ENCODE results near the gene LMX1B. TPM values are rescaled to one million over a fixed set of nuclear protein-coding genes. Genes with fewer than 3 reads are reported as not detected.

LMX1B gene
- polyA plus RNA-seq (2012; rRNA removed) = not detected in 2 replicates
- polyA plus RNA-seq (2012; cell fraction: cytosol; rRNA removed) = not detected in 2 replicates
- not detected in 2 replicates for polyA plus RNA-seq (2012; cell fraction: nucleus; rRNA removed)

- H3K9me2 ChIP-seq = no peaks in the 10 kb centered on the region
- H3K4me3 ChIP-seq (ENCODE audit: low read depth in 2 of 2, low read length in 1 of 2) = no peak within 1 kb of the TSS
- H3K27me3 ChIP-seq (ENCODE audit: insufficient read depth) = peaks cover 88% of the 10 kb centered on the region
- CTCF ChIA-PET = interaction anchor here (1.0 to 7.0 kb wide), 9 partner anchors 9 to 168 kb away, joined by 4 to 65 read pairs (median 5); no protein-coding TSS in a partner anchor
- peak; percentile 75 for DNase-seq
- no peak within 1 kb of the TSS for H2AFZ ChIP-seq (ENCODE audit: low read depth)
- TF ChIP-seq ELF1 (IDR thresholded peaks at IDR 0.05) (peak; percentile 27; the same call in 1 of the 2 replicates), USF2 (IDR thresholded peaks at IDR 0.05; ENCODE audit: borderline replicate concordance, low read depth, low read length) (no peak), CTCF (IDR thresholded peaks at IDR 0.05) (no peak), TEAD4 (IDR thresholded peaks at IDR 0.05; ENCODE audit: borderline replicate concordance, insufficient read depth) (no peak), NRF1 (IDR thresholded peaks at IDR 0.05; ENCODE audit: low read depth, low read length) (no peak), USF1 (IDR thresholded peaks at IDR 0.05; ENCODE audit: borderline replicate concordance, low read depth) (no peak), RAD21 (IDR thresholded peaks at IDR 0.05; ENCODE audit: low read length) (no peak), GATA2 (CRISPR knock-in tag; IDR thresholded peaks at IDR 0.05) (no peak), EP300 (IDR thresholded peaks at IDR 0.05; ENCODE audit: borderline replicate concordance in 1 of 2, low read depth in 1 of 2, low read length in 1 of 2) (no peak), NFIC (IDR thresholded peaks at IDR 0.05; ENCODE audit: borderline replicate concordance) (no peak)
- TF ChIP-seq, protein P1, sequence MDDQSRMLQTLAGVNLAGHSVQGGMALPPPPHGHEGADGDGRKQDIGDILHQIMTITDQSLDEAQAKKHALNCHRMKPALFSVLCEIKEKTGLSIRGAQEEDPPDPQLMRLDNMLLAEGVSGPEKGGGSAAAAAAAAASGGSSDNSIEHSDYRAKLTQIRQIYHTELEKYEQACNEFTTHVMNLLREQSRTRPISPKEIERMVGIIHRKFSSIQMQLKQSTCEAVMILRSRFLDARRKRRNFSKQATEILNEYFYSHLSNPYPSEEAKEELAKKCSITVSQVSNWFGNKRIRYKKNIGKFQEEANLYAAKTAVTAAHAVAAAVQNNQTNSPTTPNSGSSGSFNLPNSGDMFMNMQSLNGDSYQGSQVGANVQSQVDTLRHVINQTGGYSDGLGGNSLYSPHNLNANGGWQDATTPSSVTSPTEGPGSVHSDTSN (IDR thresholded peaks at IDR 0.05) = peak; percentile 66
- TF ChIP-seq, protein P2, sequence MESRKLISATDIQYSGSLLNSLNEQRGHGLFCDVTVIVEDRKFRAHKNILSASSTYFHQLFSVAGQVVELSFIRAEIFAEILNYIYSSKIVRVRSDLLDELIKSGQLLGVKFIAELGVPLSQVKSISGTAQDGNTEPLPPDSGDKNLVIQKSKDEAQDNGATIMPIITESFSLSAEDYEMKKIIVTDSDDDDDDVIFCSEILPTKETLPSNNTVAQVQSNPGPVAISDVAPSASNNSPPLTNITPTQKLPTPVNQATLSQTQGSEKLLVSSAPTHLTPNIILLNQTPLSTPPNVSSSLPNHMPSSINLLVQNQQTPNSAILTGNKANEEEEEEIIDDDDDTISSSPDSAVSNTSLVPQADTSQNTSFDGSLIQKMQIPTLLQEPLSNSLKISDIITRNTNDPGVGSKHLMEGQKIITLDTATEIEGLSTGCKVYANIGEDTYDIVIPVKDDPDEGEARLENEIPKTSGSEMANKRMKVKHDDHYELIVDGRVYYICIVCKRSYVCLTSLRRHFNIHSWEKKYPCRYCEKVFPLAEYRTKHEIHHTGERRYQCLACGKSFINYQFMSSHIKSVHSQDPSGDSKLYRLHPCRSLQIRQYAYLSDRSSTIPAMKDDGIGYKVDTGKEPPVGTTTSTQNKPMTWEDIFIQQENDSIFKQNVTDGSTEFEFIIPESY (IDR thresholded peaks at IDR 0.05; ENCODE audit: borderline replicate concordance, low read depth) = no peak
- TF ChIP-seq, protein P3, sequence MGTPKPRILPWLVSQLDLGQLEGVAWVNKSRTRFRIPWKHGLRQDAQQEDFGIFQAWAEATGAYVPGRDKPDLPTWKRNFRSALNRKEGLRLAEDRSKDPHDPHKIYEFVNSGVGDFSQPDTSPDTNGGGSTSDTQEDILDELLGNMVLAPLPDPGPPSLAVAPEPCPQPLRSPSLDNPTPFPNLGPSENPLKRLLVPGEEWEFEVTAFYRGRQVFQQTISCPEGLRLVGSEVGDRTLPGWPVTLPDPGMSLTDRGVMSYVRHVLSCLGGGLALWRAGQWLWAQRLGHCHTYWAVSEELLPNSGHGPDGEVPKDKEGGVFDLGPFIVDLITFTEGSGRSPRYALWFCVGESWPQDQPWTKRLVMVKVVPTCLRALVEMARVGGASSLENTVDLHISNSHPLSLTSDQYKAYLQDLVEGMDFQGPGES (IDR thresholded peaks at IDR 0.05; ENCODE audit: low read depth, low read length) = no peak
- H3F3A ChIP-seq (replicated peaks; ENCODE audit: insufficient read depth) = no peaks in the 10 kb centered on the region
- H3K27ac ChIP-seq (ENCODE audit: low read depth in 2 of 2, low read length in 1 of 2) = no peak within 1 kb of the TSS
- no peaks in the 10 kb centered on the region for H3K36me3 ChIP-seq (replicated peaks in 1 of 2; ENCODE audit: control insufficient read depth in 1 of 2, insufficient read depth in 2 of 2, low read length in 1 of 2)
- H4K20me1 ChIP-seq (ENCODE audit: insufficient read depth) = 0 out of 2 replicates have a peak, but pooled peaks cover 3% of the 10 kb centered on the region
- POLR2A ChIA-PET = no interaction called here
- no peaks in the 10 kb centered on the region; a peak in 1 of 4 replicates for H3K4me1 ChIP-seq (ENCODE audit: control insufficient read depth in 1 of 2, insufficient read depth in 2 of 2, low read depth in 1 of 2, low read length in 1 of 2)
- no peaks in the 10 kb centered on the region for H3K79me2 ChIP-seq (ENCODE audit: insufficient read depth)
- WGBS (ENCODE audit: low lambda C conversion rate) = 2% methylated on average over 9 of the region's 58 CpGs
- H3K4me2 ChIP-seq = no peak within 1 kb of the TSS
- no peaks in the 10 kb centered on the region for H3K9me3 ChIP-seq
- no peak within 1 kb of the TSS for H3K9ac ChIP-seq
Measured at GRCh38 chr9:126613651-126614050, at the start of gene LMX1B. Gene LMX1B, plus strand, starts transcription at chr9:126613928. Its CDS starts 522 bp downstream, at chr9:126614450.

Data from SK-N-SH (cell line).